ENCODE measurements around the gene LRRC32. TPM values are rescaled to one million over a fixed set of nuclear protein-coding genes. Genes with fewer than 3 reads are reported as not detected.

The LRRC32 gene
- total RNA-seq, 1 donor from 2014 or later: 24.4 TPM

DNA sequence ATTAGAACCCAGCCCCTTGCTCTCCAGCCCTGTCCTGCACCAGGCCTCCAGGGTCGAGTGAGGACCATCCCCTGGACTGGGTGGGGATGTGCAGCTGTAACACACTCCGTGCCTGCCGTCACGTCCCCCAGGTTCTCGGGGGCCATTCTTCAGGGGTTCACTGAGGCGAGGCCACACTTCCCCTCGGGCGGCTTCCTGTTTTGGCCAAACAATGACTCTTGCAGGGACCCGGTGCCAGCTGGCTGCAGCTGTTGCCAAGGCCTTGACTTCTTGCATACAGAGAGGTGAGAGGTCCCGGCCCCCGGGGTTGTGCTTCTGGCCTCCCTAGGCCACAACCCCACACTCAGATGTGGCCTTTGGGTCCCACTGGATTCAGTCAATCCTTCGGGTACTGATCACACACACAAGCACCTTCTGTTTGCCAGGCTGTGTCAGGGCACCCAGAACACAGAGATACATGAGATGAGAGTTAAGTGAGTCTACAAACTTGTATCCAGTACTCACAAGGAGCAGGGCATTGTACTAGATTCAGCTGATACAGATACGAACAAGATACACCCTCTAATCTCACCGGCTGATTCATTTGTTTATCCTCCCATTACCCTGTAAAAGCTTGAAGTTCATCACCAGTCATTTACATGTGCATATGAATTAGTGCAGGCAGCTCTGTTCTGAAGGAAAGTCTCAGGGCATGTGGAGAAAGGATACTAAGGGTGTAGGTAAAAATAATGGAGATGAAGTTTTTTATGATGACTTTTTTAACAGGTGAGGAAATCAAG, 32.9 kb downstream of the LRRC32 start:
- no peak for DNase-seq (ENCODE audit: low read depth)
- no peak overlapping the region for H3K4me2 ChIP-seq (ENCODE audit: low read length)
- no peak overlapping the region for H3K27ac ChIP-seq (ENCODE audit: low read depth, low read length)
- no peak for FAIRE-seq
- no peaks in the 10 kb centered on the region for H3K9me3 ChIP-seq (ENCODE audit: insufficient read depth, low read depth, low read length)
- H2AFZ ChIP-seq (ENCODE audit: low read depth, low read length): no peak overlapping the region
- no peaks in the 10 kb centered on the region for H4K20me1 ChIP-seq (ENCODE audit: insufficient read depth, low read length)
- no peak overlapping the region for H3K9ac ChIP-seq (ENCODE audit: low read length)
- peaks cover 2% of the 10 kb centered on the region for H3K36me3 Mint-ChIP-seq (ENCODE audit: low read depth, unreplicated experiment)
- no peaks in the 10 kb centered on the region for H3K4me1 ChIP-seq (ENCODE audit: insufficient read depth, low read length)
- no peak overlapping the region for H3K4me3 ChIP-seq (ENCODE audit: insufficient read depth, low read depth, low read length)
- peaks cover 57% of the 10 kb centered on the region for H3K27me3 Mint-ChIP-seq (ENCODE audit: low read depth, unreplicated experiment)
- no peaks in the 10 kb centered on the region for H3K4me1 Mint-ChIP-seq (ENCODE audit: low read depth, unreplicated experiment)
- no peak overlapping the region for H3K27ac Mint-ChIP-seq (ENCODE audit: unreplicated experiment)
- no peak for TF ChIP-seq EZH2 (IDR thresholded peaks at IDR 0.05; ENCODE audit: insufficient read depth, low read length)
- TF ChIP-seq, protein P1, sequence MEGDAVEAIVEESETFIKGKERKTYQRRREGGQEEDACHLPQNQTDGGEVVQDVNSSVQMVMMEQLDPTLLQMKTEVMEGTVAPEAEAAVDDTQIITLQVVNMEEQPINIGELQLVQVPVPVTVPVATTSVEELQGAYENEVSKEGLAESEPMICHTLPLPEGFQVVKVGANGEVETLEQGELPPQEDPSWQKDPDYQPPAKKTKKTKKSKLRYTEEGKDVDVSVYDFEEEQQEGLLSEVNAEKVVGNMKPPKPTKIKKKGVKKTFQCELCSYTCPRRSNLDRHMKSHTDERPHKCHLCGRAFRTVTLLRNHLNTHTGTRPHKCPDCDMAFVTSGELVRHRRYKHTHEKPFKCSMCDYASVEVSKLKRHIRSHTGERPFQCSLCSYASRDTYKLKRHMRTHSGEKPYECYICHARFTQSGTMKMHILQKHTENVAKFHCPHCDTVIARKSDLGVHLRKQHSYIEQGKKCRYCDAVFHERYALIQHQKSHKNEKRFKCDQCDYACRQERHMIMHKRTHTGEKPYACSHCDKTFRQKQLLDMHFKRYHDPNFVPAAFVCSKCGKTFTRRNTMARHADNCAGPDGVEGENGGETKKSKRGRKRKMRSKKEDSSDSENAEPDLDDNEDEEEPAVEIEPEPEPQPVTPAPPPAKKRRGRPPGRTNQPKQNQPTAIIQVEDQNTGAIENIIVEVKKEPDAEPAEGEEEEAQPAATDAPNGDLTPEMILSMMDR (IDR thresholded peaks at IDR 0.05; ENCODE audit: insufficient read depth, low read depth, low read length): no peak
- peaks cover 5% of the 10 kb centered on the region for H3K9me3 Mint-ChIP-seq (ENCODE audit: unreplicated experiment)
- no peaks in the 10 kb centered on the region for H3K27me3 ChIP-seq (ENCODE audit: insufficient read depth, low read length)
- no peaks in the 10 kb centered on the region for H3K79me2 ChIP-seq (ENCODE audit: insufficient read depth, low read length)
- H3K4me3 Mint-ChIP-seq (ENCODE audit: unreplicated experiment): no peak overlapping the region
- no peaks in the 10 kb centered on the region for H3K36me3 ChIP-seq (ENCODE audit: insufficient read depth, low read length)

DNA sequence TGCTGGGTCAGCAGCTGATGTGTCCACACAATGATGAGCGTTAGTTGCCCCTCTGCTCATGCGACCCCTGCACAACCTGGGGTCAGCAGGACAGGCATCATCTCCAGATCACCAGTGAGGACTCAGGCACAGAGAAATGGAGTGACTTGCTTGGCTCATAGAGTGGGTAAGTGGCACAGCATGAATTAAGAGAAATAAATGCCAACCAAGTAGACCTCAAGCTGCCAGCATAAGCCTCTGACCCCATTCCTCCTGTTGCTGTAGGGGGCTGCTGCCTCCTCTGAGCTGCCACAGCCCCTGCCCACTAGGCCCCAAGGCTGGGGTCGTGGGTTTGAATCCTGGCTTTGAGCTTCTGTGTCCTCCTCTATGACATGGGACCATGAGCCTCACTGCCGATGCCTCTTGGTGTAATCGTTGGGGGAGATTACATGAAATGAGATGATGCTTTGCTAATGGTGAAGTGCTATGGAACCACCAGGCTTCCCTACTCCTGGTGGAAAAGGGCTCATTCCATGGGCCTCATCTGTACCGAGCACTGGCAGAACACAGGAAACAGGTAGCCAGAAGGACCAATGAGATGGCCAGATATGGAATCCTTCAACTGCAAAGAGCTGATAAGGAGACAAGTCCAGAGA, 33.6 kb downstream of the LRRC32 start:
- no peak overlapping the region for H3K4me2 ChIP-seq (ENCODE audit: low read length)
- H3K9ac ChIP-seq (ENCODE audit: low read length): no peak overlapping the region
- FAIRE-seq (no peak), DNase-seq (ENCODE audit: low read depth) (no peak)
- H4K20me1 ChIP-seq (ENCODE audit: insufficient read depth, low read length): no peaks in the 10 kb centered on the region
- Mint-ChIP-seq H3K4me3 (ENCODE audit: unreplicated experiment) (no peak overlapping the region), H3K4me1 (ENCODE audit: low read depth, unreplicated experiment) (no peaks in the 10 kb centered on the region), H3K9me3 (ENCODE audit: unreplicated experiment) (peaks cover 5% of the 10 kb centered on the region), H3K27ac (ENCODE audit: unreplicated experiment) (no peak overlapping the region), H3K36me3 (ENCODE audit: low read depth, unreplicated experiment) (peaks cover 2% of the 10 kb centered on the region), H3K27me3 (ENCODE audit: low read depth, unreplicated experiment) (peaks cover 53% of the 10 kb centered on the region)
- H3K79me2 ChIP-seq (ENCODE audit: insufficient read depth, low read length): no peaks in the 10 kb centered on the region
- H3K27me3 ChIP-seq (ENCODE audit: insufficient read depth, low read length): no peaks in the 10 kb centered on the region
- H3K27ac ChIP-seq (ENCODE audit: low read depth, low read length): no peak overlapping the region
- H2AFZ ChIP-seq (ENCODE audit: low read depth, low read length): no peak overlapping the region
- H3K4me1 ChIP-seq (ENCODE audit: insufficient read depth, low read length): no peaks in the 10 kb centered on the region
- H3K36me3 ChIP-seq (ENCODE audit: insufficient read depth, low read length): no peaks in the 10 kb centered on the region
- no peak overlapping the region for H3K4me3 ChIP-seq (ENCODE audit: insufficient read depth, low read depth, low read length)
- TF ChIP-seq, protein P1 (IDR thresholded peaks at IDR 0.05; ENCODE audit: insufficient read depth, low read depth, low read length): no peak
- TF ChIP-seq EZH2 (IDR thresholded peaks at IDR 0.05; ENCODE audit: insufficient read depth, low read length): no peak
- no peaks in the 10 kb centered on the region for H3K9me3 ChIP-seq (ENCODE audit: insufficient read depth, low read depth, low read length)

Measured in astrocyte (in vitro differentiated cells and primary cell).